ENCODE measurements around the gene UBAC2. TPM values are rescaled to one million over a fixed set of nuclear protein-coding genes. Genes with fewer than 3 reads are reported as not detected.
A peak's percentile ranks its signal among the peaks of the same experiment; 100 is the strongest.

UBAC2 gene
- total RNA-seq, 1 experiment from 2014 or later, result 58.3 TPM

- no peaks in the 10 kb centered on the region for H3K27me3 ChIP-seq (ENCODE audit: low read length)
- DNase-seq, result no peak
- peaks cover 38% of the 10 kb centered on the region for H3K4me1 ChIP-seq (ENCODE audit: low read length)
- H3K36me3 ChIP-seq (ENCODE audit: insufficient read depth, low read length), result no peaks in the 10 kb centered on the region
- no peaks in the 10 kb centered on the region for H3K9me2 ChIP-seq (replicated peaks; ENCODE audit: insufficient read depth, low read length)
- H3K9ac ChIP-seq (ENCODE audit: low read length), result no peak overlapping the region
- H3K27ac ChIP-seq (ENCODE audit: low read length), result no peak overlapping the region
- H3K4me3 ChIP-seq (ENCODE audit: low read length), result no peak overlapping the region
- H4K20me1 ChIP-seq (ENCODE audit: insufficient read depth, low read depth, low read length), result peaks cover 77% of the 10 kb centered on the region
- no peak overlapping the region for H3K4me2 ChIP-seq (ENCODE audit: low read depth, low read length, poor library complexity, severe bottlenecking)
- no peak overlapping the region for H2AFZ ChIP-seq (ENCODE audit: low read length)
- H3K79me2 ChIP-seq (ENCODE audit: low read length), result peaks cover 18% of the 10 kb centered on the region
- no peaks in the 10 kb centered on the region for H3K9me3 ChIP-seq (ENCODE audit: low read length)
Measured at GRCh38 chr13:99280166-99280565, 79.5 kb downstream of the UBAC2 start.

GRCh38 chr13:99281811-99282263 lies 81.2 kb downstream of the UBAC2 start:
- no peak for DNase-seq
- Histone ChIP-seq H3K27me3 (ENCODE audit: low read length) (no peaks in the 10 kb centered on the region), H3K4me1 (ENCODE audit: low read length) (peaks cover 38% of the 10 kb centered on the region), H3K4me3 (ENCODE audit: low read length) (peak overlapping the region; percentile 3; the same call in 1 of the 2 replicates), H3K9ac (ENCODE audit: low read length) (no peak overlapping the region), H3K27ac (ENCODE audit: low read length) (no peak overlapping the region), H3K9me3 (ENCODE audit: low read length) (no peaks in the 10 kb centered on the region), H4K20me1 (ENCODE audit: insufficient read depth, low read depth, low read length) (peaks cover 74% of the 10 kb centered on the region), H3K4me2 (ENCODE audit: low read depth, low read length, poor library complexity, severe bottlenecking) (peak overlapping the region; percentile 49), H2AFZ (ENCODE audit: low read length) (no peak overlapping the region), H3K36me3 (ENCODE audit: insufficient read depth, low read length) (no peaks in the 10 kb centered on the region), H3K79me2 (ENCODE audit: low read length) (peaks cover 29% of the 10 kb centered on the region), H3K9me2 (replicated peaks; ENCODE audit: insufficient read depth, low read length) (no peaks in the 10 kb centered on the region)

- Histone ChIP-seq H3K4me2 (ENCODE audit: low read depth, low read length, poor library complexity, severe bottlenecking) (peak overlapping the region; percentile 49), H3K9me2 (replicated peaks; ENCODE audit: insufficient read depth, low read length) (no peaks in the 10 kb centered on the region), H3K27ac (ENCODE audit: low read length) (peak overlapping the region; percentile 19; the same call in 1 of the 2 replicates), H3K27me3 (ENCODE audit: low read length) (no peaks in the 10 kb centered on the region), H4K20me1 (ENCODE audit: insufficient read depth, low read depth, low read length) (peaks cover 70% of the 10 kb centered on the region), H3K4me1 (ENCODE audit: low read length) (peaks cover 38% of the 10 kb centered on the region), H3K4me3 (ENCODE audit: low read length) (peak overlapping the region; percentile 3; the same call in 1 of the 2 replicates), H3K36me3 (ENCODE audit: insufficient read depth, low read length) (no peaks in the 10 kb centered on the region), H3K9ac (ENCODE audit: low read length) (no peak overlapping the region), H3K9me3 (ENCODE audit: low read length) (no peaks in the 10 kb centered on the region), H2AFZ (ENCODE audit: low read length) (no peak overlapping the region), H3K79me2 (ENCODE audit: low read length) (peaks cover 30% of the 10 kb centered on the region)
- peak; percentile 83 for DNase-seq
Measured at GRCh38 chr13:99282264-99283231, 81.9 kb downstream of the UBAC2 start.

GRCh38 chr13:99285432-99286182 lies 85.0 kb downstream of the UBAC2 start:
- peaks cover 52% of the 10 kb centered on the region for H4K20me1 ChIP-seq (ENCODE audit: insufficient read depth, low read depth, low read length)
- H3K27me3 ChIP-seq (ENCODE audit: low read length), result no peaks in the 10 kb centered on the region
- H3K9me2 ChIP-seq (replicated peaks; ENCODE audit: insufficient read depth, low read length), result no peaks in the 10 kb centered on the region
- peaks cover 45% of the 10 kb centered on the region for H3K79me2 ChIP-seq (ENCODE audit: low read length)
- no peak overlapping the region for H2AFZ ChIP-seq (ENCODE audit: low read length)
- no peak overlapping the region for H3K9ac ChIP-seq (ENCODE audit: low read length)
- no peak overlapping the region for H3K27ac ChIP-seq (ENCODE audit: low read length)
- no peaks in the 10 kb centered on the region for H3K9me3 ChIP-seq (ENCODE audit: low read length)
- no peaks in the 10 kb centered on the region for H3K36me3 ChIP-seq (ENCODE audit: insufficient read depth, low read length)
- no peak for DNase-seq
- H3K4me3 ChIP-seq (ENCODE audit: low read length), result no peak overlapping the region
- no peak overlapping the region for H3K4me2 ChIP-seq (ENCODE audit: low read depth, low read length, poor library complexity, severe bottlenecking)
- peaks cover 29% of the 10 kb centered on the region for H3K4me1 ChIP-seq (ENCODE audit: low read length)

- no peak overlapping the region for H3K9ac ChIP-seq (ENCODE audit: low read length)
- H3K4me1 ChIP-seq (ENCODE audit: low read length), result peaks cover 9% of the 10 kb centered on the region
- no peak overlapping the region for H3K4me2 ChIP-seq (ENCODE audit: low read depth, low read length, poor library complexity, severe bottlenecking)
- peaks cover 35% of the 10 kb centered on the region for H4K20me1 ChIP-seq (ENCODE audit: insufficient read depth, low read depth, low read length)
- no peaks in the 10 kb centered on the region for H3K9me3 ChIP-seq (ENCODE audit: low read length)
- H3K27ac ChIP-seq (ENCODE audit: low read length), result no peak overlapping the region
- H3K79me2 ChIP-seq (ENCODE audit: low read length), result peaks cover 50% of the 10 kb centered on the region
- H3K9me2 ChIP-seq (replicated peaks; ENCODE audit: insufficient read depth, low read length), result no peaks in the 10 kb centered on the region
- DNase-seq, result no peak
- H3K36me3 ChIP-seq (ENCODE audit: insufficient read depth, low read length), result no peaks in the 10 kb centered on the region
- no peak overlapping the region for H3K4me3 ChIP-seq (ENCODE audit: low read length)
- H2AFZ ChIP-seq (ENCODE audit: low read length), result no peak overlapping the region
- no peaks in the 10 kb centered on the region for H3K27me3 ChIP-seq (ENCODE audit: low read length)
Measured at GRCh38 chr13:99287551-99287950, 86.9 kb downstream of the UBAC2 start.

GRCh38 chr13:99288089-99288488 lies 87.4 kb downstream of the UBAC2 start:
- Histone ChIP-seq H3K79me2 (ENCODE audit: low read length) (peaks cover 45% of the 10 kb centered on the region), H3K9me3 (ENCODE audit: low read length) (no peaks in the 10 kb centered on the region), H3K27me3 (ENCODE audit: low read length) (no peaks in the 10 kb centered on the region), H3K9me2 (replicated peaks; ENCODE audit: insufficient read depth, low read length) (no peaks in the 10 kb centered on the region), H3K9ac (ENCODE audit: low read length) (no peak overlapping the region), H3K4me2 (ENCODE audit: low read depth, low read length, poor library complexity, severe bottlenecking) (no peak overlapping the region), H3K4me3 (ENCODE audit: low read length) (no peak overlapping the region), H4K20me1 (ENCODE audit: insufficient read depth, low read depth, low read length) (peaks cover 30% of the 10 kb centered on the region), H2AFZ (ENCODE audit: low read length) (no peak overlapping the region), H3K36me3 (ENCODE audit: insufficient read depth, low read length) (no peaks in the 10 kb centered on the region), H3K27ac (ENCODE audit: low read length) (no peak overlapping the region), H3K4me1 (ENCODE audit: low read length) (peaks cover 8% of the 10 kb centered on the region)
- no peak for DNase-seq

GRCh38 chr13:99289271-99289670 lies 88.6 kb downstream of the UBAC2 start:
- no peak overlapping the region for H3K4me2 ChIP-seq (ENCODE audit: low read depth, low read length, poor library complexity, severe bottlenecking)
- H3K79me2 ChIP-seq (ENCODE audit: low read length), result peaks cover 44% of the 10 kb centered on the region
- no peaks in the 10 kb centered on the region for H3K36me3 ChIP-seq (ENCODE audit: insufficient read depth, low read length)
- no peaks in the 10 kb centered on the region for H3K9me2 ChIP-seq (replicated peaks; ENCODE audit: insufficient read depth, low read length)
- no peaks in the 10 kb centered on the region for H3K9me3 ChIP-seq (ENCODE audit: low read length)
- H3K27ac ChIP-seq (ENCODE audit: low read length), result no peak overlapping the region
- no peak for DNase-seq
- H3K9ac ChIP-seq (ENCODE audit: low read length), result no peak overlapping the region
- peaks cover 21% of the 10 kb centered on the region for H4K20me1 ChIP-seq (ENCODE audit: insufficient read depth, low read depth, low read length)
- no peaks in the 10 kb centered on the region for H3K27me3 ChIP-seq (ENCODE audit: low read length)
- H3K4me3 ChIP-seq (ENCODE audit: low read length), result no peak overlapping the region
- H3K4me1 ChIP-seq (ENCODE audit: low read length), result peaks cover 8% of the 10 kb centered on the region
- H2AFZ ChIP-seq (ENCODE audit: low read length), result no peak overlapping the region
